Measurements from ENCODE around the gene ADCYAP1R1. TPM values are rescaled to one million over a fixed set of nuclear protein-coding genes. Genes with fewer than 3 reads are reported as not detected.

ADCYAP1R1 gene
- total RNA-seq, 1 donor from 2014 or later: not detected

DNA sequence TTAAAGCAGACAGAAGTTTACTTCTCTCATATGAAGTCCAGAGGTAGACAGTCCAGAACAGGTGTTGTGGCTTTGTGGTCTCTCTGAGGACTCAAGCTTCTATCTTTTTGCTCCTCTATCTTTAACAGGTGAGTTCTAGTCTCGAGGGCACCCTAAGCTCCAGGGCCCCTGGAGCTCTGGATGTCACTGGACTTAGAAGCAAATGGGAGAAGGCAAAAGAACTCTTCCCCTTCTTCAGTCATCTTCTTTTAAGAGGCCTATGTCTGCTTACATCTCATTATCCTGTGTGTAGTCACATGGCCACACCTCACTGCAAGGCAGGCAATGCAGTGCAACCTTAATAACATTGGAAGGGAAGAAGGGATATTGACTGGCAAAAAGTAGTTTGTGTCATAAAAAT lies 61.6 kb downstream of the ADCYAP1R1 start:
- Mint-ChIP-seq H3K27me3 (ENCODE audit: low read depth) (peaks cover 1% of the 10 kb centered on the region), H3K27ac (no peak overlapping the region), H3K4me1 (ENCODE audit: low read depth) (no peaks in the 10 kb centered on the region), H3K9me3 (no peaks in the 10 kb centered on the region), H3K4me3 (ENCODE audit: low read depth) (no peak overlapping the region), H3K36me3 (ENCODE audit: low read depth) (no peaks in the 10 kb centered on the region)
- no peak for DNase-seq (ENCODE audit: low spot score)
- intact Hi-C loops (cut with micrococcal nuclease): no loop called here

DNA sequence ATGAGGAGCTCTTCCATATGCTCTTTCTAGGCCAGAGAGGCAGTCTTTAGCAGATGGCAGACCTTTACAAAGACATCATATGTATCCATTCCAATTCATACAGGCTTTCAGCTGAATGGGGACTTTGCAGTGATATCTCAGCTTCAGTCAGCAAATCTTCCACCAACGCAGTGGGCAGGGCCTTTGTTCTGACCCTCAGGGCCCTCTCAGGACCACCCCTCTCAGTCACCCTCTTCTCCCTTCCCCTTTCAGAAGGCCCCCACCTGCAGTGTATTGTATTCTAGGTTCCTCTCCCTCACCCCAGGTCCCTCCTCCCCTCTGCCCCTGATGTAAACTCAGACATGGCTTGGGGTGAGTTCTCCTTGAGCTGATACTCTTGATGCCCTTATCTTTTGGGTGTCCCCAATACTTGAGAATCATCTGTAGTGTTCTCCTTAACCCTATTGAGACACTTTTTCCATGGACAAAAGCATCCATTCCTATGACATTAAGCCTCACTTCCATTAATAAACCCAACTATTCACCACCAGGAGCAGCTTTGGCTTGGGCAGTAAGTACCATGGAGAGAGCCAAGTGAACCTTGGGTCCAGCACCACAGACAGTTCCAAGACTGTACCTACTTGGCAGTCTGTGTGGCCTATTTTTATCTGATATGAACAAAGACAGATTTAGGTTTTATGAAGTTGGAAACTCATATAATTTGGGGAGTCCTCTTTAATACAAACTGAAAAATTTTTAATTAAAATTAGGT lies 62.7 kb downstream of the ADCYAP1R1 start:
- Mint-ChIP-seq H3K36me3 (ENCODE audit: low read depth) (no peaks in the 10 kb centered on the region), H3K4me3 (ENCODE audit: low read depth) (no peak overlapping the region), H3K27ac (no peak overlapping the region), H3K4me1 (ENCODE audit: low read depth) (no peaks in the 10 kb centered on the region), H3K27me3 (ENCODE audit: low read depth) (peaks cover 1% of the 10 kb centered on the region), H3K9me3 (no peaks in the 10 kb centered on the region)
- no peak for DNase-seq (ENCODE audit: low spot score)
- intact Hi-C loops (cut with micrococcal nuclease): no loop called here

DNA sequence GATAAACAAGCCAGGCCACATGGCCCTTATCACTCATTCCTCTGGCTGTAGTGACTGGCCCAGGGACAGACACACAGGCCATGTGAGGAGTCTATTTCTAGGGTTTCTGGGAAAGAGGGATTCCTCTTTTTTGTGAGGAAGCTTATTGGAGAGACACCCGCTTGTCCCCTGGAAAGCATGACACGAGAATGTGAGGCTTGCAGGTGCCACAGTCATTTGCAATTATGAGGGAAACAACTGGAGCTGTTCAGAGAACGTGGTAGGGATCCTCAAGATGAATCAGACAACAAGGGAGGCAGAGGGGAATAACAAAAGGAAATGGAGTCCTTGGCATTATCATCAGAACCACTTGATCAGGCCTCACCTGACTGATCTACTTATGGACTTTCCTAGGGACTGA lies 64.5 kb downstream of the ADCYAP1R1 start:
- Mint-ChIP-seq H3K27ac (no peak overlapping the region), H3K4me3 (ENCODE audit: low read depth) (no peak overlapping the region)
- DNase-seq (ENCODE audit: low spot score): no peak

DNA sequence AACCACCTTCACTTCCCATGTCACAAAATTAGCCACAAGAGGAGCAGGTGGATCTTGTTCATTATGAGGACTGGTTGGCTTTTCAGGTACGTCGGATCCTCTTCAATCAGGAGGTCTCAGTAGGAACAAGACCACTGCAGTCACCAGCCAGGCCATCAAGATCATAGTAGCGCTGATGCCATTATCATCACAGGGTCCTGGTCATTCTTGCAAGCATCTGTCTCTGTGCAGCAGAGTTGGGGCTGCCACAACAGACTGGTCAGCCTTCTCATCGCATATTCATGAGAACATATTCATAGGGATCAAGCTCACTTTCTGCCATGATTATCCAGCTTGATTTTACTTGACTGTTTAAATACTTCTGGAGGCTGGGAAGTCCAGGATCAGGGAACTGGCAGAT lies 67.1 kb downstream of the ADCYAP1R1 start:
- H3K36me3 Mint-ChIP-seq (ENCODE audit: low read depth): no peaks in the 10 kb centered on the region
- H3K9me3 Mint-ChIP-seq: no peaks in the 10 kb centered on the region
- peaks cover 3% of the 10 kb centered on the region for H3K27me3 Mint-ChIP-seq (ENCODE audit: low read depth)
- DNase-seq (ENCODE audit: low spot score): no peak
- intact Hi-C loops (cut with micrococcal nuclease): no loop called here
- no peaks in the 10 kb centered on the region for H3K4me1 Mint-ChIP-seq (ENCODE audit: low read depth)
- H3K4me3 Mint-ChIP-seq (ENCODE audit: low read depth): no peak overlapping the region
- H3K27ac Mint-ChIP-seq: no peak overlapping the region

More for the DNA sequence above, 64.5 kb downstream of the ADCYAP1R1 start:
- Mint-ChIP-seq H3K4me1 (ENCODE audit: low read depth) (no peaks in the 10 kb centered on the region), H3K36me3 (ENCODE audit: low read depth) (no peaks in the 10 kb centered on the region), H3K9me3 (no peaks in the 10 kb centered on the region), H3K27me3 (ENCODE audit: low read depth) (peaks cover 1% of the 10 kb centered on the region)
- intact Hi-C loops (cut with micrococcal nuclease): no loop called here

DNA sequence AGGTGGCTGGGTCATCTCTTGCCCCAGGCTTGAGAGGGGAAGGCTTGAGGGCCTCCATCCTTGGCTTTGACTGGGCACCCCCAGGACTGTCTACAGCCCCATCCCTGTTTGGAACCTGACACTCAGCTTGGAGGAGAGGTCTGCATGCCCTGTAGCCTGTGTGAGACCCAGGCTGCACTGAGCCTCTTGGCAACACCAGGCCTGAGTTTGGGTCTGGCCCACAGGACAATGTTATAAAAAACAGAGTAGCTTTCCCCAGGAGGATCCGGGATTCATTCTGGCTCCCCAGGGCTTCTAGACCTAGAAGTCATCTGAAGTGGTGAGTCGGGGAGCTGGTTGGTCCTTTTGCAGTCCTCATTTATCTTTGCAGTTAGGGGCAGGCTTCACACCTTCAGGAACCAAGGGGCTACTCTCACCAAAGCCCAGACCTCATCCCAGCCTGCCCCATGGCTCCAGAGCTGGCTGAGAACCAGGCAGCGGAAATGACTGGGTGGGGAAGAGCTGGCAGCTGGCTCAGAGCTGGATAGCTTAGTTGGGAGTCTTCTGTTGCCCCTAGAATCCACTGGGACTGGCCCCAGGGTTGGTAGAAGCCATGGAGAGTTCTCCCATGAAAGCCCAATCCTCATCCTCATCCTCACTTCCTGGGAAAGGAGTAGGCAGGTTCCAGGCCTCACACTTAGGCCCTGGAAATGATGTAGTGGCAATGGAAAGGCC lies 68.8 kb downstream of the ADCYAP1R1 start:
- no peak for DNase-seq (ENCODE audit: low spot score)
- Mint-ChIP-seq H3K9me3 (no peaks in the 10 kb centered on the region), H3K27ac (no peak overlapping the region), H3K4me1 (ENCODE audit: low read depth) (no peaks in the 10 kb centered on the region), H3K36me3 (ENCODE audit: low read depth) (no peaks in the 10 kb centered on the region), H3K4me3 (ENCODE audit: low read depth) (no peak overlapping the region), H3K27me3 (ENCODE audit: low read depth) (peaks cover 3% of the 10 kb centered on the region)
- intact Hi-C loops (cut with micrococcal nuclease): no loop called here

DNA sequence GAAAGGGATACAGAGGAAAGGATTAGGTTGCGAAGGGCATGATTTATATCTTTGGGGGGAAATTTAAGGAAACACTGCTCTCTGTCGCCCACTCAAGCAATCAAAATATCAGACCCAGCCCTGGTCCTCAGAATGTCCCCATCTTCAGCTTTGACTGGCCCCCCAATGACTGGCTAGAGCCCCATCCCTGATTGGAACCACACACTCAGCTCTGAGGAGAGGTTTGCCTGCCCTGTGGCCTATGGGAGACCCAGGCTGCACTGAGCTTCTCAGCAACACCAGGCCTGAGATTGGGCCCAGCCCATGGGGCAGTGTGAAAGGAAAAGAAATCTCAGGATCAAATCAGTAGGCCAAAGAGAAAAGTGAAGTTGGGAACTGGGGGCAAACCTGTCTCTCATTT lies 69.5 kb downstream of the ADCYAP1R1 start:
- Mint-ChIP-seq H3K4me3 (ENCODE audit: low read depth) (no peak overlapping the region), H3K27me3 (ENCODE audit: low read depth) (peaks cover 3% of the 10 kb centered on the region), H3K4me1 (ENCODE audit: low read depth) (no peaks in the 10 kb centered on the region), H3K27ac (no peak overlapping the region), H3K36me3 (ENCODE audit: low read depth) (no peaks in the 10 kb centered on the region), H3K9me3 (no peaks in the 10 kb centered on the region)
- DNase-seq (ENCODE audit: low spot score): no peak
- intact Hi-C loops (cut with micrococcal nuclease): no loop called here

DNA sequence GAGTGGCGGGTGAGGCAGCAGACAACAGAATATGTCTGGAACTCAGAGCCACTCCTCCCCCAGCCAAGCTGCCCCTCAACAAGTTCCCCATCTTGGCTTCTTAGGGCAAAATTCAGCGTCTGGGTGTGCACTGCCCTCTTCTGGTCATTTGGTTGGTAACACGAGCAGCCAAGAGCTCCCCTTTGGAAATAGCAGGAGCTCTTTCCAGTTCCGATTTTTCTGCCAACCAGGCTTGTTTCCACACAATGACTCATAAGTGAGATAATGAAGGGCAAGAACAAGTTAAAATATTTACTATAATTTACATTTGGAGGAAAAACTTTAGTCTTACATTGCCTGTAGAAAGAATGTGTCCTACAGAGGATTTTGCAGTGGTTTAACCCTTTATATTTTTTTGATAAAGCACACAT lies 70.5 kb downstream of the ADCYAP1R1 start:
- Mint-ChIP-seq H3K4me3 (ENCODE audit: low read depth) (no peak overlapping the region), H3K4me1 (ENCODE audit: low read depth) (no peaks in the 10 kb centered on the region), H3K36me3 (ENCODE audit: low read depth) (no peaks in the 10 kb centered on the region), H3K27me3 (ENCODE audit: low read depth) (peaks cover 2% of the 10 kb centered on the region), H3K9me3 (no peaks in the 10 kb centered on the region), H3K27ac (no peak overlapping the region)
- DNase-seq (ENCODE audit: low spot score): no peak
- intact Hi-C loops (cut with micrococcal nuclease): loop anchor here (1.0 to 2.0 kb wide), 2 partner anchors 139 to 322 kb away; no protein-coding TSS in a partner anchor

DNA sequence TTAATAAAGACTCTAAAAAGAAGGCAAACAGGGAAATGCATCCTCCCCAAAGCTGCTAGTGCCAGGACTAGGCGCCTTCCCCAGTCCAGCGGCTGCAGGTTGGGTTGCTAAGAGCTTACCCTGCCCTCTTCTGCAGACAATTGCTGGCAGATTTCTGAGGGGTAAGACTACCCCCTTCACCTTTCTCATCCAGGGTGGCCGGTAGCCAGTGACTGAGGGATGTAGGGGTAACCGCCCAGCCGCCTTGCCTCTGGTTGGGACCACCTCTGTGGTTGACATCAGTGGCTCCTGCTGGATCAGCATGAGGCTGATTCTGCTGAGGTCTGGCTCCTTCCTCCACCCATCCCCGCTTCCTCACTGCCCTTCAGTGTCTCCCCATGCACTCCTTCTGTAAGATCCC lies 71.2 kb downstream of the ADCYAP1R1 start:
- Mint-ChIP-seq H3K9me3 (no peaks in the 10 kb centered on the region), H3K27me3 (ENCODE audit: low read depth) (peaks cover 2% of the 10 kb centered on the region), H3K4me3 (ENCODE audit: low read depth) (no peak overlapping the region), H3K36me3 (ENCODE audit: low read depth) (no peaks in the 10 kb centered on the region), H3K4me1 (ENCODE audit: low read depth) (no peaks in the 10 kb centered on the region), H3K27ac (no peak overlapping the region)
- intact Hi-C loops (cut with micrococcal nuclease): loop anchor here (2.0 kb wide), 1 partner anchor 323 kb away; no protein-coding TSS in a partner anchor
- DNase-seq (ENCODE audit: low spot score): no peak

DNA sequence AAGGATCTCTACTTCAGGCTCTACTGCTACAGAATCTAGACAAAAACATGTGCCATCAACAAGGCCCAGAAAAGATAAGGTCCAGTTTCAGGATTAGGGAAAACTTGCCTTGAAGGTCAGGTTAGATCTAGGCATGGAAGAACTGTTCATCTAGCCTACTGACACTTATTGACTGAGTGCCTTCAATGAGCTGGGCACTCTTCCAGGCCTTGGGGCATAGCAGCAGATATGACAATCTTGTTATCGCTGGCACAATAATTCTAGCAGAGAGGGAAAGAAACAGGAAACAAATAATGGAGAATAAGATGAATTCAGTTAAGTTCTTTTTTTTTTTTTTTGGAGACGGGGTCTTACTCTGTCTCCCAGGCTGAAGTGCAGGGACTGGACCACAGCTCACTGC lies 71.6 kb downstream of the ADCYAP1R1 start:
- Mint-ChIP-seq H3K27me3 (ENCODE audit: low read depth) (peaks cover 2% of the 10 kb centered on the region), H3K9me3 (no peaks in the 10 kb centered on the region), H3K27ac (no peak overlapping the region), H3K36me3 (ENCODE audit: low read depth) (no peaks in the 10 kb centered on the region), H3K4me3 (ENCODE audit: low read depth) (no peak overlapping the region), H3K4me1 (ENCODE audit: low read depth) (no peaks in the 10 kb centered on the region)
- intact Hi-C loops (cut with micrococcal nuclease): loop anchor here (2.0 kb wide), 1 partner anchor 323 kb away; no protein-coding TSS in a partner anchor
- no peak for DNase-seq (ENCODE audit: low spot score)

DNA sequence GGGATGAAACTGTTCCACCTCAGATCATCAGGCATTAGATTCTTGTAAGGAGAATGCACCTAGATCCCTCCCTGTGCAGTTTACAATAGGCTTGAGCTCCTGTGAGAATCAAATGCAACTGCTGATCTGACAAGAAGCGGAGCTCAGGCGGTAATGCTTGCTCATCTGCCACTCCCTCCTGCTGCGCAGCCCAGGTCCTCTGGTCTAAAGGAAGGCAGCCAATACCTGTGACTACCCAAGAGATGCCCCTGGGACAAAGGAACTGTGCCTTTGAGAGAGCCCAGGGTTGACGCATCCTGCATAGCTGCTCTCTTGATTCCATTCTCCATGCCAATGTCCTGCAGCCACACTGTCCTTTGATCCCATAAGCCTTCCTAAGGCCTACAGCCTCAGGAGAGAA lies 73.1 kb downstream of the ADCYAP1R1 start:
- H3K27ac Mint-ChIP-seq: no peak overlapping the region
- no peak for DNase-seq (ENCODE audit: low spot score)
- no peaks in the 10 kb centered on the region for H3K36me3 Mint-ChIP-seq (ENCODE audit: low read depth)
- no peak overlapping the region for H3K4me3 Mint-ChIP-seq (ENCODE audit: low read depth)
- intact Hi-C loops (cut with micrococcal nuclease): no loop called here
- H3K27me3 Mint-ChIP-seq (ENCODE audit: low read depth): peaks cover 2% of the 10 kb centered on the region
- H3K4me1 Mint-ChIP-seq (ENCODE audit: low read depth): no peaks in the 10 kb centered on the region
- no peaks in the 10 kb centered on the region for H3K9me3 Mint-ChIP-seq

DNA sequence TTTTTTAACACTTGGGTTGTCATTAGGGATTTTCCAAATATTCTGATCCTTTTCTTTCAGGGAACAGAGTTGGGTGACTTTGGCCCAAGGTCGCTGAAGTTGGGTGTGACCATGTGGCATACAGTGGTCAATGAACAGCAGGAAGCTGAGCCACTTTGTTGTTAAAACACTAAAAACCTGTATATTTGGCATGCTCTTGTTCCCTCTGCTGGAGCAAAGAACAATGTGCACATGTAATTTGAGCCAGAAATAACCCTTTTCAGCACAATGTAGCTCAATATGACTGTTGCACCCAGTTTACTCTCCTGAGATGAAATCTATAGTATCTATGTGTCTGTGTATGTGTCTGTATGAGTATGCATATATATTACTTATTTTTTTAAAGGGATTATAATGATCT lies 74.9 kb downstream of the ADCYAP1R1 start:
- no peak overlapping the region for H3K4me3 Mint-ChIP-seq (ENCODE audit: low read depth)
- no peak for DNase-seq (ENCODE audit: low spot score)
- H3K27me3 Mint-ChIP-seq (ENCODE audit: low read depth): peaks cover 2% of the 10 kb centered on the region
- H3K9me3 Mint-ChIP-seq: no peaks in the 10 kb centered on the region
- intact Hi-C loops (cut with micrococcal nuclease): no loop called here
- no peaks in the 10 kb centered on the region for H3K36me3 Mint-ChIP-seq (ENCODE audit: low read depth)
- H3K27ac Mint-ChIP-seq: no peak overlapping the region
- no peaks in the 10 kb centered on the region for H3K4me1 Mint-ChIP-seq (ENCODE audit: low read depth)

DNA sequence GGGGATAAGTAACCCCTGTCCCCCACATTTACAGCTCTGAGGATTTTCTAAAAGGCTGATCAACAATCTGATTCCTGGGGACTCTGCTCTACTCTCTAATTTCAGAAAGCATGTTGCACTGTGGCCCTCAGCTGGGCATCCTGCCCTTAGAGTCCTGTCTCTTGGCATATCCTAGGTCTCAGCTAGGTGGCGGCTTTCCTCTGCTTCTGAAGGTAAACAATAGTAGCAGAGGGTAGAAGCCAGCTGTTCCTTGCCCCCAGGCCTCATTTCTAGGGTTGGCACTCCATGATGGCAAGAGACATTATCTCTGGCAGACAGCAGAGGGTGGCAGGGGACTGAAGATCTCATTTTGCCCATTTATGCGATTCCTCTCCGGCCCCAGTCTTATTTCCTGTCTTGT lies 77.0 kb downstream of the ADCYAP1R1 start:
- no peaks in the 10 kb centered on the region for H3K27me3 Mint-ChIP-seq (ENCODE audit: low read depth)
- no peak for DNase-seq (ENCODE audit: low spot score)
- H3K4me1 Mint-ChIP-seq (ENCODE audit: low read depth): no peaks in the 10 kb centered on the region
- H3K9me3 Mint-ChIP-seq: no peaks in the 10 kb centered on the region
- intact Hi-C loops (cut with micrococcal nuclease): no loop called here
- no peak overlapping the region for H3K27ac Mint-ChIP-seq
- H3K36me3 Mint-ChIP-seq (ENCODE audit: low read depth): no peaks in the 10 kb centered on the region
- no peak overlapping the region for H3K4me3 Mint-ChIP-seq (ENCODE audit: low read depth)

DNA sequence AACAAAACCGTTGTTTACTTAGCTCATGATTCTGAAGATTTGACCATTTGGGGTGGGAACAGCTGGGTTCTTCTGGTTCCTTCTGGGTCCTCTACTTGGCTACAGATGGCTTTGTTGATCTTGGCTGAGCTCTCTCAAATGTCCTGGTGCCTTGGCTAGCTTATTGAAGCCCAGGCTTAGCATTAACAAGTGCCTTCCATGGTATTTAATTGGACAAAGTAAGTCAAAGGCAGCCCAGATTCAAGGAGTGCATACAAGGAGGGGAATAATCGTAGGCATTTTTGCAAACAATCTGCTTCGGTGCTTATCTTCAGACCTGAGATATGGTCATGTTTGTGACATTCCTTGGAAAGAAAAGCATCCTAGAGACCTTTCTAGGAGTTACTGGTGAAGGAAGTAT lies 81.4 kb downstream of the ADCYAP1R1 start:
- Mint-ChIP-seq H3K9me3 (no peaks in the 10 kb centered on the region), H3K4me3 (ENCODE audit: low read depth) (no peak overlapping the region), H3K4me1 (ENCODE audit: low read depth) (peaks cover 2% of the 10 kb centered on the region), H3K27ac (no peak overlapping the region), H3K36me3 (ENCODE audit: low read depth) (no peaks in the 10 kb centered on the region), H3K27me3 (ENCODE audit: low read depth) (no peaks in the 10 kb centered on the region)
- DNase-seq (ENCODE audit: low spot score): no peak
- intact Hi-C loops (cut with micrococcal nuclease): loop anchor here (10.0 kb wide), 1 partner anchor 601 kb away; no protein-coding TSS in a partner anchor

Data from activated T-helper 2 cell treated with anti-CD3 and anti-CD28 coated beads, Interferon-gamma antibody, Interleukin-2, Interleukin-4, amounts not matched to agents 10 μg/mL and 5 μg/mL and 100 μg/mL, durations not matched to agents 14 hours and 24 hours and 36 hours (primary cell).